ENCODE measurements around the gene HOXD10.

The HOXD10 gene

DNA sequence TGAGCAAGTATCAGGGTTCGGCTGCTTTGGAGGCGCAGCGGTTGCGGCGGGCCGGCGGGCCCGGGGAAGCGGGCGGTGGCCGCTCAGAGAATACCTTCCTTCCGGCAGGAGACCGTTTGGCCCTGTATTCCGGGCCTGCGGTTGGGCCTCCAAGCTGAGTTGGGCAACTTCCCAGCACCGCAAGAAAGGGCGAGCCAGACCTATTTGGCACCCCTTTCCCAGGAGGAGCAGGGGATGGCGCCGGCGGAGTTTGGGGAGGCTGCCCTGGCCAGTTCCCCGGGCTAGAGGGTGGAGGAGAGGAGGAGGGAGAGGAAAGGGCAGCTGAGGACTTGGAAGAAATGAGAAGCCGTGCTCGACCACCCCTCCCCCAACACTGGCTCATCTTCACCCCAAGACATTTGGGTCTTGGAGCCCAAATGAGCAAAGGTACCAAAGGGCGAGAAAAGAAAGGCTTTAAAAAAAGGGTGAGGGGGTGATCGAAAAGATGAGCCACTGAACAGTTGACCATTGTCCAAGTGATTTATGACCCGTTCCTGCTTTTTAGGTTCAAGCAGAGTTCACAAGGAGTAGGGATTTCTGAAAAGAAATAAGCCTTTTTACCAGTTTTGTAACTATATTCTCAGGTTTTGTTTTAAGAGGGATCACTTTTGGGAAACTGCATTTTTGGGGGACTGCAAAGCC is 48.9 kb downstream of the HOXD10 start:
- no peak for DNase-seq

DNA sequence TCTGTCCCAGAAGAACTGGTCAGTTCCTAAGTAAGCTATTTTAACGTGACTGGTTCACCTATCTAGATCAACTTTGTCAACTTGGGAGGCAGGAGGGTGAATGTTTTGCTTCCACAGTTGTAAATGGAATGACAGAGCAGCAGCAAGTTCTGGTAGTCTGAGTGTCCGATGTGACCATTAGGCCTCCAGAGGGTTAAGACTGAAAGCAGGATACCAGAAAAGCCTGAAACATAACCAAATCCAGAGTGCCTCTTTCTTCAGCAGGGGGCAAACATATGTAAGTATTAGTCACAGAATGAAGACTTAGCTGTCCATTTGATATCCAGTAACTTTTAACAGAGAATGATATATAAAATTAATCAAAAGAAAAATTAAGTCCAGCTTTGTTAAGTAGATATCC is 49.7 kb downstream of the HOXD10 start:
- no peak for DNase-seq

DNA sequence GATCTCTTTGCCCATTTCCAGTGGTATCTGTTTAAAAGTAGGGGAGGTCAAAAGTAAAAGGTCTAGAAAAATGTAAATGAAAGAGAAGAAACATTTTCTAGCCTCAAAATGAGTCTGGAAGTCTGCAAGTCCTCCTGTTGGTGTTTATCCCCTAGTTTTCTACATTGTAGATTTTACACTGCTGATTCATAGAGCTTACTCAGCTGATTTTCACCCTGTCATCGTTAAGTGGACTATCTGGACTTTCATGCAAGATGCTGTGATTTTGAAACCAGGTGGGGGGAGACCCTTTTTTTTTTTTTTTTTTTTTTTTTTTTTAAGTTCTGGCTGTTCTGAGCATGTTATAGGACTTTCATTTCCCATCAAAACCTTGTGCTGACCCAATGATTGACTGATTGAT is 50.8 kb downstream of the HOXD10 start:
- DNase-seq = no peak

DNA sequence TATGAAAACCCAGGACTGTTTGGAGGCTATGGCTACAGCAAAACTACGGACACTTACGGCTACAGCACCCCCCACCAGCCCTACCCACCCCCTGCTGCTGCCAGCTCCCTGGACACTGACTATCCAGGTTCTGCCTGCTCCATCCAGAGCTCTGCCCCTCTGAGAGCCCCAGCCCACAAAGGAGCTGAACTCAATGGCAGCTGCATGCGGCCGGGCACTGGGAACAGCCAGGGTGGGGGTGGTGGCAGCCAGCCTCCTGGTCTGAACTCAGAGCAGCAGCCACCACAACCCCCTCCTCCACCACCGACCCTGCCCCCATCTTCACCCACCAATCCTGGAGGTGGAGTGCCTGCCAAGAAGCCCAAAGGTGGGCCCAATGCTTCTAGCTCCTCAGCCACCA is 52.6 kb downstream of the HOXD10 start:
- no peak for DNase-seq
